Liver (tissue), 9 donors: ENCODE data around the gene TTC29. TPM values are rescaled to one million over a fixed set of nuclear protein-coding genes. Genes with fewer than 3 reads are reported as not detected.

ENCODE experiments used
- DNase-seq: peaks from one replicate; pipeline ENCODE4 v3.0.0-alpha.2; 2017; ENCODE audit warnings: low spot score
- H3K27ac ChIP-seq, 2 donors: one replicate each; pipeline ENCODE4 v1.7.0; 2013; ENCODE audit warnings: inconsistent platforms in 2 of 2, low read length in 2 of 2, control low read depth in 1 of 2, low read depth in 1 of 2, mild to moderate bottlenecking in 1 of 2
- H3K27me3 ChIP-seq, 4 donors: one replicate each; pipeline versions ENCODE4 v1.6.1 to v1.7.0; 2013; ENCODE audit warnings: low read length in 3 of 4, inconsistent platforms in 1 of 4, mild to moderate bottlenecking in 1 of 4, moderate library complexity in 1 of 4; ENCODE audit not compliant: control insufficient read depth in 4 of 4, insufficient read depth in 4 of 4
- H3K36me3 ChIP-seq, 4 donors: one replicate each; pipeline versions ENCODE4 v1.6.1 to v1.7.0; 2013; ENCODE audit warnings: low read length in 3 of 4, mild to moderate bottlenecking in 3 of 4, low read depth in 1 of 4, moderate library complexity in 1 of 4; ENCODE audit not compliant: control insufficient read depth in 4 of 4, insufficient read depth in 3 of 4
- H3K4me1 ChIP-seq, 4 donors: one replicate each; pipeline versions ENCODE4 v1.6.1 to v1.7.0; 2013; ENCODE audit warnings: low read length in 3 of 4, mild to moderate bottlenecking in 3 of 4, moderate library complexity in 1 of 4; ENCODE audit not compliant: control insufficient read depth in 4 of 4, insufficient read depth in 4 of 4
- H3K4me3 ChIP-seq, 3 donors: one replicate each; pipeline versions ENCODE4 v1.6.1 to v1.7.0; 2013; ENCODE audit warnings: low read length in 3 of 3, control low read depth in 1 of 3, low read depth in 1 of 3, mild to moderate bottlenecking in 1 of 3
- H3K9ac ChIP-seq, 2 donors: one replicate each; pipeline ENCODE4 v1.7.0; 2013; ENCODE audit warnings: low read length in 2 of 2, mild to moderate bottlenecking in 2 of 2, moderate library complexity in 2 of 2, control low read depth in 1 of 2, low read depth in 1 of 2
- H3K9me3 ChIP-seq, 4 donors: one replicate each; pipeline versions ENCODE4 v1.6.1 to v1.7.0; 2013; ENCODE audit warnings: low read length in 3 of 4; ENCODE audit not compliant: control insufficient read depth in 4 of 4
- ATF3 ChIP-seq: IDR thresholded peaks from 2 replicates; pipeline ENCODE4 v1.6.1; 2016; ENCODE audit warnings: antibody characterized with exemption
- CTCF ChIP-seq: fragments of 150-350 bp; IDR thresholded peaks from 2 replicates; pipeline ENCODE4 v1.5.1; 2017; ENCODE audit warnings: improper control_type of control experiment, low read depth, low read length; ENCODE audit not compliant: missing input control
- FOXA1 ChIP-seq: IDR thresholded peaks from 2 replicates; pipeline ENCODE4 v1.6.1; 2016; ENCODE audit warnings: antibody characterized with exemption
- GABPA ChIP-seq, 2 donors: IDR thresholded peaks in 1 of 2; conservative IDR thresholded peaks in 1 of 2; 2 replicates each; pipeline ENCODE4 v1.6.1; 2016; ENCODE audit warnings: antibody characterized with exemption in 2 of 2, mild to moderate bottlenecking in 1 of 2, moderate library complexity in 1 of 2
- HNF4A ChIP-seq, 2 donors: conservative IDR thresholded peaks; 2 replicates each; pipeline ENCODE4 v1.6.1; 2016; ENCODE audit warnings: antibody characterized with exemption in 2 of 2, mild to moderate bottlenecking in 2 of 2
- HNF4G ChIP-seq: IDR thresholded peaks from 2 replicates; pipeline ENCODE4 v1.6.1; 2016; ENCODE audit warnings: antibody characterized with exemption
- JUND ChIP-seq, 2 donors: IDR thresholded peaks; 2 replicates each; pipeline ENCODE4 v1.6.1; 2016; ENCODE audit warnings: antibody characterized with exemption in 2 of 2
- MAX ChIP-seq: IDR thresholded peaks from 2 replicates; pipeline ENCODE4 v1.6.1; 2016; ENCODE audit warnings: antibody characterized with exemption
- NR2F2 ChIP-seq: IDR thresholded peaks from 2 replicates; pipeline ENCODE4 v1.6.1; 2016; ENCODE audit warnings: antibody characterized with exemption
- RAD21 ChIP-seq, 2 donors: IDR thresholded peaks; 2 replicates each; pipeline ENCODE4 v1.6.1; 2016; ENCODE audit warnings: antibody characterized with exemption in 2 of 2, mild to moderate bottlenecking in 2 of 2
- REST ChIP-seq: IDR thresholded peaks from 2 replicates; pipeline ENCODE4 v1.6.1; 2016; ENCODE audit warnings: antibody characterized with exemption, mild to moderate bottlenecking
- RXRA ChIP-seq, 2 donors: IDR thresholded peaks; 2 replicates each; pipeline ENCODE4 v1.6.1; 2017 to 2018; ENCODE audit warnings: antibody characterized with exemption in 2 of 2, mild to moderate bottlenecking in 1 of 2
- SP1 ChIP-seq: IDR thresholded peaks from 2 replicates; pipeline ENCODE4 v1.6.1; 2018; ENCODE audit warnings: antibody characterized with exemption, mild to moderate bottlenecking
- TAF1 ChIP-seq: conservative IDR thresholded peaks from 2 replicates; pipeline ENCODE4 v1.6.1; 2016; ENCODE audit warnings: antibody characterized with exemption, mild to moderate bottlenecking
- YY1 ChIP-seq: IDR thresholded peaks from 2 replicates; pipeline ENCODE4 v1.6.1; 2016; ENCODE audit warnings: antibody characterized with exemption, mild to moderate bottlenecking
- ZBTB33 ChIP-seq: IDR thresholded peaks from 2 replicates; pipeline ENCODE4 v1.6.1; 2016; ENCODE audit warnings: antibody characterized with exemption
- WGBS: extraction: QIAGEN DNeasy Blood & Tissue Kit; methylation state at CpG from one replicate; pipeline ENCODE4 v1.1.7; 2013; 5-methylcytosine and 5-hydroxymethylcytosine counted together
- polyA plus RNA-seq, 2 donors: library from polyadenylated mRNA; stranded (reverse) in 1 of 2; unstranded in 1 of 2; fragments of 200-250 nt in 1 of 2; fragments of >200 nt in 1 of 2; fragmentation: Nextera tagmentation in 1 of 2; extraction: Ambion mirVana in 1 of 2; gene quantifications; one replicate each; pipeline versions ENCODE4 v1.2.1 to v1.2.3, GENCODE V29; 2013 to 2015
- total RNA-seq, 2 donors: library from RNA; depleted of rRNA; stranded (reverse); fragments of >200 nt; gene quantifications; one replicate each; pipeline ENCODE4 v1.2.3, GENCODE V29; 2014
- donor health status: healthy.
- donor health status: healthy.
- donor health status: healthy.
- donor health status: healthy.
- donor health status: healthy.

TTC29 gene
- total and polyA plus RNA-seq, 4 donors, result not detected

- no peak for DNase-seq
- Histone ChIP-seq H3K4me1 (no peaks in the 10 kb centered on the region), H3K27ac (no peak overlapping the region), H3K4me3 (no peak overlapping the region), H3K9ac (no peak overlapping the region), H3K36me3 (no peaks in the 10 kb centered on the region), H3K9me3 (no peaks in the 10 kb centered on the region), H3K27me3 (no peaks in the 10 kb centered on the region)
- no peak for TF ChIP-seq ATF3
- TF ChIP-seq HNF4A (conservative IDR thresholded peaks at IDR 0.05), result no peak
Observed at GRCh38 chr4:146793727-146794126, 151.9 kb downstream of the TTC29 start.

GRCh38 chr4:146791439-146791838, 154.2 kb downstream of the TTC29 start:
- H3K4me3 ChIP-seq, result no peak overlapping the region
- TF ChIP-seq GABPA (IDR thresholded peaks at IDR 0.05 in 1 of 2, conservative IDR thresholded peaks at IDR 0.05 in 1 of 2) (no peak), CTCF (no peak), HNF4A (conservative IDR thresholded peaks at IDR 0.05) (no peak), RAD21 (IDR thresholded peaks at IDR 0.05) (no peak), FOXA1 (no peak), HNF4G (no peak), YY1 (no peak), ZBTB33 (no peak), JUND (IDR thresholded peaks at IDR 0.05) (no peak), ATF3 (no peak), RXRA (IDR thresholded peaks at IDR 0.05) (no peak), NR2F2 (no peak), TAF1 (no peak), MAX (no peak), SP1 (no peak), REST (no peak)

More at GRCh38 chr4:146791439-146791838, 154.2 kb downstream of the TTC29 start:
- H3K36me3 ChIP-seq, result no peaks in the 10 kb centered on the region
- peaks cover 0 to 1% (median 0%) of the 10 kb centered on the region in 4 donors for H3K27me3 ChIP-seq
- WGBS, result 77% methylated on average over 1 of the region's 1 CpG
- no peak for DNase-seq
- H3K9me3 ChIP-seq, result no peaks in the 10 kb centered on the region
- no peaks in the 10 kb centered on the region for H3K4me1 ChIP-seq
- H3K27ac ChIP-seq, result no peak overlapping the region
- no peak overlapping the region for H3K9ac ChIP-seq
